HepG2 (cell line): Measurements from ENCODE around the gene DPYD.

ENCODE experiments used
- GATAD1 ChIP-seq: IDR thresholded peaks from 2 replicates; pipeline ENCODE4 v1.6.1; 2016; ENCODE audit warnings: missing genetic modification reagents, missing compliant biosample characterization
- TP53 ChIP-seq: sonication (generic); formaldehyde crosslinking; conservative IDR thresholded peaks from 2 replicates; pipeline ENCODE4 v1.4.0; 2020; ENCODE audit warnings: missing genetic modification reagents
- TF ChIP-seq, protein P1 (sequence below): sonication (generic); formaldehyde crosslinking; IDR thresholded peaks from 2 replicates; pipeline ENCODE4 v1.4.0; 2020; ENCODE audit warnings: mild to moderate bottlenecking, missing genetic modification reagents
- TF ChIP-seq, protein P2 (sequence below): sonication (generic); formaldehyde crosslinking; IDR thresholded peaks from 2 replicates; pipeline ENCODE4 v1.5.0; 2020; ENCODE audit warnings: mild to moderate bottlenecking, missing genetic modification reagents, moderate library complexity

DNA sequence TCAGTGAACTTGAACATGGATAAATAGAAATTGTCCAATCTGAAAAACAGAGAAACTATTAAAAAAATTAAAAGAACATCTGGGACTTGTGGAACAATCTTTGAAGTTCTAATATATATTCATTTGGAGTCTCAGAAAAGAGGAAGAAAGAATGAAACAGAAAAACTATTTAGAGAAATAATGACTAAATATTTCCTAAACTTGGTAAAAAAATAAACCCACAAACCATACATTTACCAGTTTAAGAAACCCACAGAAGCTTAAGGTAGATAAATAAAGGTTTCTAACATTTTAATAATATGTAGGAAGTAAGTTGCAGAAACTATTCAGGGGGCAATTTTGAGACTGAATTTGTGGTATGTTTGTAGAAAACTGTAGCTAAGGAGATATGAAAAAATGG is 761.5 kb downstream of the DPYD start:
- TF ChIP-seq, protein P1, sequence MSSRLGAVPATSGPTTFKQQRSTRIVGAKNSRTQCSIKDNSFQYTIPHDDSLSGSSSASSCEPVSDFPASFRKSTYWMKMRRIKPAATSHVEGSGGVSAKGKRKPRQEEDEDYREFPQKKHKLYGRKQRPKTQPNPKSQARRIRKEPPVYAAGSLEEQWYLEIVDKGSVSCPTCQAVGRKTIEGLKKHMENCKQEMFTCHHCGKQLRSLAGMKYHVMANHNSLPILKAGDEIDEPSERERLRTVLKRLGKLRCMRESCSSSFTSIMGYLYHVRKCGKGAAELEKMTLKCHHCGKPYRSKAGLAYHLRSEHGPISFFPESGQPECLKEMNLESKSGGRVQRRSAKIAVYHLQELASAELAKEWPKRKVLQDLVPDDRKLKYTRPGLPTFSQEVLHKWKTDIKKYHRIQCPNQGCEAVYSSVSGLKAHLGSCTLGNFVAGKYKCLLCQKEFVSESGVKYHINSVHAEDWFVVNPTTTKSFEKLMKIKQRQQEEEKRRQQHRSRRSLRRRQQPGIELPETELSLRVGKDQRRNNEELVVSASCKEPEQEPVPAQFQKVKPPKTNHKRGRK: no peak
- TF ChIP-seq TP53 (CRISPR knock-in tag) (no peak), GATAD1 (no peak)
- TF ChIP-seq, protein P2, sequence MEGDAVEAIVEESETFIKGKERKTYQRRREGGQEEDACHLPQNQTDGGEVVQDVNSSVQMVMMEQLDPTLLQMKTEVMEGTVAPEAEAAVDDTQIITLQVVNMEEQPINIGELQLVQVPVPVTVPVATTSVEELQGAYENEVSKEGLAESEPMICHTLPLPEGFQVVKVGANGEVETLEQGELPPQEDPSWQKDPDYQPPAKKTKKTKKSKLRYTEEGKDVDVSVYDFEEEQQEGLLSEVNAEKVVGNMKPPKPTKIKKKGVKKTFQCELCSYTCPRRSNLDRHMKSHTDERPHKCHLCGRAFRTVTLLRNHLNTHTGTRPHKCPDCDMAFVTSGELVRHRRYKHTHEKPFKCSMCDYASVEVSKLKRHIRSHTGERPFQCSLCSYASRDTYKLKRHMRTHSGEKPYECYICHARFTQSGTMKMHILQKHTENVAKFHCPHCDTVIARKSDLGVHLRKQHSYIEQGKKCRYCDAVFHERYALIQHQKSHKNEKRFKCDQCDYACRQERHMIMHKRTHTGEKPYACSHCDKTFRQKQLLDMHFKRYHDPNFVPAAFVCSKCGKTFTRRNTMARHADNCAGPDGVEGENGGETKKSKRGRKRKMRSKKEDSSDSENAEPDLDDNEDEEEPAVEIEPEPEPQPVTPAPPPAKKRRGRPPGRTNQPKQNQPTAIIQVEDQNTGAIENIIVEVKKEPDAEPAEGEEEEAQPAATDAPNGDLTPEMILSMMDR (CRISPR knock-in tag): no peak
